Neural cell (in vitro differentiated cells): ENCODE measurements around the gene COL27A1.

Experiments used
- EP300 ChIP-seq: fragments of 450-650 bp; conservative IDR thresholded peaks from 2 replicates; pipeline ENCODE4 v1.6.1; 2014; ENCODE audit warnings: antibody characterized with exemption, mild to moderate bottlenecking, moderate library complexity; ENCODE audit not compliant: poor library complexity, severe bottlenecking
- EZH2 ChIP-seq: fragments of 200-600, 300-800 bp; shearing (Covaris generic), sonication (generic); IDR thresholded peaks from 2 replicates; pipeline ENCODE4 v1.6.1; 2014; ENCODE audit warnings: antibody characterized with exemption, low read length, borderline replicate concordance, mild to moderate bottlenecking; ENCODE audit not compliant: insufficient read depth, poor library complexity, severe bottlenecking

DNA sequence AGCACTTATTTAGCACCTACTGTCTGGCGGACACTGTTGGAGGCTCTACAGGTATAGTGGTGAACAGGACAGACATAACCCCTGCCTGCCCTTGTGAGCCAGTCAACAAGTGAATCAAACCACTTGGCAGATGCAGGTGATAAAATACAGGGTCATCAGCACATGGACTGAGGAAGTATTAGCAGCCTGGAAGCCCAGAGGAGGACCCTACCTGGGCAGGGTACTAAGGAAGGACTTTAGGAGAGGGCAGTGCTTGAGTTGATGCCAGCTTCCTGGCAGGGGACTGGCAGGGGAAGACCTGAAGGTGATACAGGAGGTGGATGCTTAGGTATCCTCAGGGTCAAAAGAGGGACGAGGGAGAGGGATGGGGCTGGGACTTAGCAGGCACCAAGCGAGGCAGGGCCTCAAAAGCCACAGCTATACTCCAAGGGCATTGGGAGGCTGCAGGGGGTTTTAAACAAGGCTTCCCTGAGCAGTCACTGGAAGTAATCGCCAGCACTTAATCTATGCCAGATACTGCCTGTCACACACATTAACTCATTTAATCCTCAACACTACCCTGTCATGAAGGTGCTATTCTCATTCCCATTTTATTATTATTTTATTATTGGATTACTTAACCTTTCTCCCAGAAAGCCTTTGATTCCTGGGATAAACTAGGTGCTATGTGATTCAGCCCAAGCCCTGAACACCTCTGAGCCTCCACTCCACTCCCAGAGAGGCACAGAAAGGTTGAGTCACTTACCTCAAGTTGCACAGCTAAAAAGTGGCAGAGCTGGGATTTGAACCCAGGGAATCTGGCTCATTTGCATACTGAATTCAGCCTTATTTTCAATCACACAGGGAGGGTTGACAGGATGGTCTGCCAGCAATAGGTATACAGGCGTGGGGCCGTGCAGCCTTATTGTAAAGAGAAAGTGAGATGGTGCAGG lies 103.8 kb downstream of the COL27A1 start:
- TF ChIP-seq EZH2, result no peak
- TF ChIP-seq EP300, result no peak
